AG10803 (cell line): ENCODE data around the gene CYP3A5.
A peak's percentile ranks its signal among the peaks of the same experiment; 100 is the strongest.

Source experiments
- DNase-seq: peaks from one replicate; pipeline ENCODE4 v3.0.0; 2010; ENCODE audit warnings: low read depth
- H3K4me3 ChIP-seq: 2 replicates; pipeline ENCODE4 v1.5.1; 2011; ENCODE audit warnings: mild to moderate bottlenecking, low read length, control low read depth
- TF ChIP-seq, protein P1 (sequence below): conservative IDR thresholded peaks from 2 replicates; pipeline ENCODE4 v1.5.1; 2011; ENCODE audit warnings: mild to moderate bottlenecking, low read length, control low read depth, inconsistent platforms

CYP3A5 gene

DNA sequence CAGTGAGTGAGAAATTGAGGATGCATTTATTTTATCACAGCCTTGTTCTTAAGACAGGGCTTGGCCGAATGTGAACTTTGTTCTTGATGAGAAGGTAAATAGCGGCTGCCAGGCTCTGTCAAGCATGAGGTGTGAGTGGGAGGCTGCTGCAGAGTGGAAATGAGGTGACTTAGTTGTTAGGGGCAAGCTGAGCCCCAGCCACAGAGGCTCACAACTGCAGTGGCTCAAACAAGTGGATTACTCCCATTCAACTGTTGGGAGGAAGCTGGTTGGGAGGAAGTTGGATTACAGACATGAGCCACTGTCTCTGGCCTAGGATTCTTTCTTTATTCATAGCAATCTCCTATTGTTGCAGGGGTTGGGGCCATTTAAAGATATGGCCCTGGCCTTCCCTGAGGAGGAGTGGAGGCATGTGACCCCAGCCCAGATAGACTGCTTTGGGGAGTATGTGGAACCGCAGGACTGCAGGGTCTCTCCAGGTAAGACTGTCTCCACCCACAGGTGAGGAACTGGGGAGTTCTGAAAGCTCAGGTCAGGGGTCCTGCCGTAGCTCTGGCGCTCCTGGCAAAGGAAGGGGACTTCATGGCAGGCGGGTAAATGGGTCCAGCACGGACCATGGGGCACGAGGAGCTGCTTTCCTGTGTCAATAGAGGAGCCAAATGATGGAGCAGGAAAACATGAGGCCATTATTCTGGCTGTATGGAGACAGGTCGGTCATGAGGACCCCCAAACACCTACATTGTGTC lies 55.9 kb downstream of the CYP3A5 start:
- H3K4me3 ChIP-seq: no peak overlapping the region
- TF ChIP-seq, protein P1, sequence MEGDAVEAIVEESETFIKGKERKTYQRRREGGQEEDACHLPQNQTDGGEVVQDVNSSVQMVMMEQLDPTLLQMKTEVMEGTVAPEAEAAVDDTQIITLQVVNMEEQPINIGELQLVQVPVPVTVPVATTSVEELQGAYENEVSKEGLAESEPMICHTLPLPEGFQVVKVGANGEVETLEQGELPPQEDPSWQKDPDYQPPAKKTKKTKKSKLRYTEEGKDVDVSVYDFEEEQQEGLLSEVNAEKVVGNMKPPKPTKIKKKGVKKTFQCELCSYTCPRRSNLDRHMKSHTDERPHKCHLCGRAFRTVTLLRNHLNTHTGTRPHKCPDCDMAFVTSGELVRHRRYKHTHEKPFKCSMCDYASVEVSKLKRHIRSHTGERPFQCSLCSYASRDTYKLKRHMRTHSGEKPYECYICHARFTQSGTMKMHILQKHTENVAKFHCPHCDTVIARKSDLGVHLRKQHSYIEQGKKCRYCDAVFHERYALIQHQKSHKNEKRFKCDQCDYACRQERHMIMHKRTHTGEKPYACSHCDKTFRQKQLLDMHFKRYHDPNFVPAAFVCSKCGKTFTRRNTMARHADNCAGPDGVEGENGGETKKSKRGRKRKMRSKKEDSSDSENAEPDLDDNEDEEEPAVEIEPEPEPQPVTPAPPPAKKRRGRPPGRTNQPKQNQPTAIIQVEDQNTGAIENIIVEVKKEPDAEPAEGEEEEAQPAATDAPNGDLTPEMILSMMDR: no peak
- no peak for DNase-seq

DNA sequence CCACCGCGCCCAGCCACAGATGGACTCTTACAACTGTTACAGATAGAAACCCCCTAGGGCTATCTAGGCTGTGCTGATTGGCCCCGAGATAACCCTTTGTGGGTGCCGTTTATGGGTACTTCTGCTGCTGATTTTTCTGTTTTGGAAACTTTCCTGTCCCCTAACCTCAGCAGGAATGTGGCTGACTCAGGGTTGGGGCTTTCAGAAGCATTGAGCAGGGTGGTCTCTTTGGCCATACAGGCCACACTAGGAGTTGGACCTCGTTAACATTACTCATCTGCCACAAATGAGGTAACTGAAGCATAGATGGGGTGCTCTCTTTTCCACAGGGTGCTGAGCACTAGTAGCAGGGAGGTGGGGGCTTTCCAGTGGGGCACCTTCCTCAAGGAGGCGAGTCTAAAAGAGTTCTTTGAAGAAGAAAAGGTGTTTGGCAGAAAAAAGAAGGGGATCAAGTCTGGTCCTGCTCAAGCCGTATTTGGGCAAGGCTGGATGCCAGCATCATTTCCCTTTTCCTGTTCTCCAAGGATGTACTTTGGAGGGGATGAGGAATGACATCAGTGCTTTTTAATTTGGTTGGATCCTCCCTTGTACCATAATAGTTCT lies 56.6 kb downstream of the CYP3A5 start:
- TF ChIP-seq, protein P1: no peak
- no peak for DNase-seq
- H3K4me3 ChIP-seq: no peak overlapping the region

- no peak for DNase-seq
- H3K4me3 ChIP-seq: no peak overlapping the region
- TF ChIP-seq, protein P1: no peak
Measured at GRCh38 chr7:99622596-99622995, 57.2 kb downstream of the CYP3A5 start.

GRCh38 chr7:99621271-99621670 lies 58.5 kb downstream of the CYP3A5 start:
- TF ChIP-seq, protein P1: no peak
- no peak for DNase-seq

DNA sequence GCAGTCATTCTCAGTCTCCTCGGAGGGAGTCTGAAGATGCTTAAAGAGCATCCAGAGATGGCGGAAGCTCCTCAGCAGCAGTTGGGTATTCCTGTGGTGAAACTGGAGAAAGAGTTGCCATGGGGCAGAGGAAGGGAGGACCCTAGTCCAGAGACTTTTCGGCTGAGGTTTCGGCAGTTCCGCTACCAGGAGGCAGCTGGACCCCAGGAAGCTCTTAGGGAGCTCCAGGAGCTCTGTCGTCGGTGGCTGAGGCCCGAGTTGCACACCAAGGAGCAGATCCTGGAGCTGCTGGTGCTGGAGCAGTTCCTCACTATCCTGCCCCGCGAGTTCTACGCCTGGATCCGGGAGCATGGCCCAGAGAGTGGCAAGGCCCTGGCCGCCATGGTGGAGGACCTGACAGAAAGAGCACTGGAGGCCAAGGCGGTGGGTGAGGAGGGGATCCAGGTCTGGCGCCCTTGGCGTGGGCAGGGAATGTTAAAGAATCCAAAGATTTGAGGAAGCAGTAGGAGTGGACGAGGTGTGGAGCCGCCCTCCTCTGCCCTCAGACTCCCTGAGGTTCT lies 60.1 kb downstream of the CYP3A5 start:
- no peak for DNase-seq

More at GRCh38 chr7:99621271-99621670, 58.5 kb downstream of the CYP3A5 start:
- no peak overlapping the region for H3K4me3 ChIP-seq

DNA sequence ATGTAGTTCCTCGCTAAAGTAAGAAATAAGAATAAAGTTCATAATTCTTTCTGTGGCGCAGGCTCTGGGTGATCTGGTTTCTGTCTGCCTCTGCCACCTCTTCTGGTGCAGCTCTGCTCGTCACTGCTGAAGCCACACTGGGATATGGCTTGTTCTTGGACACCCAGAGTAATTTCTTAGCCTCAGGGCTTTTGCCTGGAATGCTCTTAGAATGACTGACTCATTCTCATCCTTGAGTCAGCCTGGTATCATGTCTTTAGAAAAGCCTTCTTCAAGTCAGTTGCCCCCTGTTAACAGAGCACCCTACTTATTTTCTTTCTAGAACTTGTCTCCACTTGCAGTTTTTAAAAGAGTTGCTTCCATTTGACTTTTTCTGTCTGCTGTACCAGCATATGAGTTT lies 61.1 kb downstream of the CYP3A5 start:
- DNase-seq: peak; percentile 55
- TF ChIP-seq, protein P1: no peak

More for the DNA sequence above, 60.1 kb downstream of the CYP3A5 start:
- H3K4me3 ChIP-seq: no peak overlapping the region
- TF ChIP-seq, protein P1: no peak

More for the DNA sequence above, 61.1 kb downstream of the CYP3A5 start:
- H3K4me3 ChIP-seq: no peak overlapping the region
